ENCODE results near the gene KCNN3. TPM values are rescaled to one million over a fixed set of nuclear protein-coding genes. Genes with fewer than 3 reads are reported as not detected.
"Not testable (repeated sequence)": the region's sequence is repeated elsewhere in the genome, so short reads cannot be mapped to it uniquely, and the experiment has no call there.

KCNN3 gene
- total RNA-seq, 1 donor from 2014 or later, result 4.0 TPM

DNA sequence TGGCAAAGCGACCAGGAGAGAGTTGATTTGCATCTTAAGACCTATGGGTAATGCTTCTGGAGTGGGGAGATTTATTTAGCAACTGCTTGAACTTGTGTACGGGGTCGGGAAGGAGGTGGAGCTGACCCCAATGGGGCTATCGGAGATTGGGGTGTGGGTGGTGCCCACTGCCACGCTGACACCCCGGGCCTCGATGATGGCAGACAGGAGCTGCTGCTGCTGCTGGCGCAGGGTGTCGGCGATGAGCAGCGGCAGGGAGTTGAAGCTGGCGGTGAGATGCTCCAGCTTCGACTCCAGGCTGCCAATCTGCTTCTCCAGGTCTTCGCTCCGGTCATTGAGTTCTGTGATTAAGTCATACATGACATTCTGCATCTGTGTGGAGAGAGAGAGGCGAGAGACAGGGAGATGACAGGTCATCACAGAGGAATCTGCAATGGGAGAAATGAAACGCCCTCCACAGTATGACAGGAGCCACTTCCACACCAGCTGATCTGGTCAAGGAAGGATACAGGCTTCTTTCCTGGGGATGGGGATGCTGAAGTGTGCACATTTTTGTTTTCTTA, 162.1 kb downstream of the KCNN3 start:
- peak; percentile 61 for ATAC-seq
- DNase-seq, result no peak
- intact Hi-C loops (cut with micrococcal nuclease), result no loop called here

GRCh38 chr1:154706851-154707250, 163.2 kb downstream of the KCNN3 start:
- peak; percentile 62 for ATAC-seq
- no peak for DNase-seq
- intact Hi-C loops (cut with micrococcal nuclease), result no loop called here

DNA sequence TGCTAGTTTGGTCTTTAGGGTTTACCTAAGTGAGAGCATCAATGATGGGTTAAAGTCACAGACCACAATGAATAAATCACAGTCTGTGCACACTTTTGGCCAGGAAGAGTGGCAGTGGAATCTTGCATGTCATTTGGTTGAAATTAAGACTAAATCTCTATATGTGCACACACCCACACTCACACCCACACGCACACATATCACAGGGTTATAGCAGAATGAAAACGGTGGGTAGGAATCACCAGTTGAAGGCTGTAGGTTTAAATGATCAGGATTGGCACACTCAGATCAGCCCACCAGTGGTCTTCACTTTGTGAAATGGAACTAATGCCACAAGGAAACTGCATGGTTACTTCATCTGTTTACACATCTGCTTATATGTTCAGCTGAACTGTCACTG, 164.5 kb downstream of the KCNN3 start:
- no peak for ATAC-seq
- intact Hi-C loops (cut with micrococcal nuclease), result no loop called here
- DNase-seq, result no peak

DNA sequence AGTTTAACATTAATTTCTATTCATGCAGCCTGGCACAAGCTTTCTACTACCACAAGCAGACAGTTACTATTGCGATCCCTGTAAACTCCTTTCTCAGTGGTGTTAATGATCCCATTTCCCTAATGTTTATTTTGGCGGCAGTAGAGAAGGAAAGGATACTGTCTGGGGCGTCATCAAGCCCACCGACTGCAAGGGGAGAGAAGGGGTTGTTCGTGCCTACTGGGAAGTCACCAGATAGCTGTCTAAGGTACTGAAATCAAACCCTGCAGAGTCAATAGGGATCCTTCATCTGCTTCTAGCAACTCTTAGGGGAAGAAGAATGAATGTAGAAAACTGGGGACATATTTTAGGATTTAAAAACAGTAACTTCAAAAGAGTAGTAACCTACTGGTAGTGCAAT, 166.9 kb downstream of the KCNN3 start:
- ATAC-seq, result no peak
- no peak for DNase-seq
- intact Hi-C loops (cut with micrococcal nuclease), result no loop called here

DNA sequence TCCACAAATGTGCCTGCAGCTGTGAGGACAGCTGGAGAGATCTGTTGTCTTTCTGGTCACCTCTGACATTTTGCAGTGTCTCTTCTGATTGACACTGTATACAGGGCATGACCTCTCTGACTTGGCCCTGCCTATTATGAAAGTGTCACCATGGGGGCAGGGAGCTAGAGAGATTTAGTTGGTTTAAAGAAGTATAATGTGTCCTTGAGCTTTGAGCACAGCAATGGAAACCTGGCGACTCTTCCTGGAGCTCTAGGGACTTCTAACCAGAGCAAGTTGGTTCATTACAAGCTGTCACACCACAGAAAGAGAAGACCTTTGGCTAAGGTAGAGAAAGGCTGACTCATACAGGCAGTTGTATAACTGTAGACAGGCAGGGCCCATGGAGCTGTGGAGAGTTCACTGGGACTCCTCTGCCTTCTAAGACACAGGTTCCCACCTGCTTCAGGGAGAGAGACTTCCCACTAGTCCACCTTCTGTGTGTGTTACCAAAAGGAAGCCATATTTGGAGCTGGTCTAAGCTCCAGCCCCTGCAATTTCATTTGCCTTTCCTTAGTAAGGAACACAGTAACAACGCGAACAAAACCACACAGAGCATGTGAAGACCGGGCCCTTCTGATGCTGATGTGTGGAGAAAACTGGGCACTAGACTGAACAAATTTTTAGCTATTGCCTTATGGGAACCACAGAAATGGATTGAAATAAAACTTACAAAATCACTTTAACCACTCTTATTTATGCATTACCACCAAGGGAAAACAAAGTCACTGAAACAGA, 171.6 kb downstream of the KCNN3 start:
- peak; percentile 42 for ATAC-seq
- DNase-seq, result no peak
- intact Hi-C loops (cut with micrococcal nuclease), result no loop called here

DNA sequence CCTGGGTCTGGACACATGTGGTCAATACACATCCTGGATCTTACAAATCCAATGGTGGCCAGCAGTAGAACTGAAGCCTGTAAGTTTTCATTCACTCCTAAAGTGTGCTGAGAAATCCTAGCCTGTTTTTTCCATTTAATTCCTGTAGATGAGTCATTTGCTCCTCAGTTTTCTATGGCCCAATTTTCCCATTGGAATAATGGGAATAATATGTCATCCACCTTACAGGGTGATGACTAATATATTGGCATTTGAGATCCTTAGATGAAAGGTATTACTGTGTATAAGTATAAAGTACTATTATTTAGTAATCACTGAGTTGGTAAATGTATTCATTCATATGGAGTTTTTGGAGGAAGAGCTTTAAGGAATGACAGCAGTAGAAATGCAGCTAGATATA, 172.4 kb downstream of the KCNN3 start:
- intact Hi-C loops (cut with micrococcal nuclease), result no loop called here
- DNase-seq (no peak), ATAC-seq (no peak)

DNA sequence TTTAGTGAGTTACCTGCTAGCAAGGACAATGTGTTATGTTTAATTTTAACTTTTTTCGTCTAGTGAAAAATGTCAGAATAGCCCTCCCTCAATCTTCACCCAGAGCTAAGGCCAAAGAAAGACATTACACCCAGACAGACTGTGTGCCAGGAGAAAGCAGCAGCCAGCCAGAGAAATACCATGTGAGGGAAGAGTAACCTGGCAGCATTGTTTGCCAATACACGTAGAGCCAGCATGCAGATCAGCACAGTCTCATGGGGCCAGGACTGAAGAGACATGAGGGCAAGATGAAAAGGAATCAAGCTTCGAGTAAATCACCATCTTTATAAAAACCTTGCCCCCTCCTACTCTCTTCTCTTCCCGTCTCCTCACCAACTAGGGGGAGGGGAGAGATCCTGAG, 173.6 kb downstream of the KCNN3 start:
- ATAC-seq (peak; percentile 95), DNase-seq (no peak)
- intact Hi-C loops (cut with micrococcal nuclease), result no loop called here

DNA sequence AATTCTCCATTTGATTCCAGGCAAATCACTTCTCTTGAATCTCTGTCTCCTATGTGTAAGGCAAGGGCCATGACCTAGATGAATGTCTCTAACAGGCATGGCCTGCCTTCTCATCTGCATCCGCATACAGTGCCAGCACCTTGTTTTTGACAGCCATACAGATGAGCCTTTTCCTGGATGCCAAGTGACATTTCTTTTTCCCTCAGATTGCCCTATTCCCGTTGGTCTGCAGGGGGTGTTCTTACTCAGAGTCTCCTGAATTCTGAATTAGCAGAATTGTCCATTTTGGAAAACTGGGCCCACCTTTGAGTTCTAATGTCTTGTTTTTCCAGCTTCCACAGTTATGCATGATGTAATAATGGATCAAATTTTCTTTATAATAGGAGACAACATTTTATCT, 174.1 kb downstream of the KCNN3 start:
- ATAC-seq, result peak; percentile 31
- intact Hi-C loops (cut with micrococcal nuclease), result no loop called here
- DNase-seq, result no peak

- ATAC-seq (no peak), DNase-seq (no peak)
- intact Hi-C loops (cut with micrococcal nuclease), result no loop called here
Measured at GRCh38 chr1:154694995-154695394, 175.1 kb downstream of the KCNN3 start.

DNA sequence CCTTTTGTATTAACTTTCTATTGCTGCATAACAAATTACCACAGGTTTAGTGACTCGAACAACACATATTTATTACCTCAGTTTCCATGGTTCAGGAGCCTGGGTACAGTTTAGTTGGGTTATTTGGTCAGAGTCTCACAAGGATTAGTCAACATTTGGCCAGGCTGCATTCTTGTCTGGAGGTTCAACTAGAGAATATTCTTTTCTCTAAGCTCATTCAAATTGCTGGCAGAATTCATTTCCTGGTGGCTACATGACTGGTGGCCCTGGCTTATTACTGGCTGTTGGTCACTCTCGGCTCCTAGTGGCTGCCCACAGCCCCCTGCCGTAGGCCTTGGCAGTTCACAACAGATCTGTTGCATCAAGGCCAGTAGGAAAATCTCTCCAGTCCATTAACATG, 181.0 kb downstream of the KCNN3 start:
- no peak for ATAC-seq
- no peak for DNase-seq
- intact Hi-C loops (cut with micrococcal nuclease), result no loop called here

GRCh38 chr1:154686507-154686906, 183.6 kb downstream of the KCNN3 start:
- ATAC-seq (no peak), DNase-seq (no peak)
- intact Hi-C loops (cut with micrococcal nuclease), result no loop called here

DNA sequence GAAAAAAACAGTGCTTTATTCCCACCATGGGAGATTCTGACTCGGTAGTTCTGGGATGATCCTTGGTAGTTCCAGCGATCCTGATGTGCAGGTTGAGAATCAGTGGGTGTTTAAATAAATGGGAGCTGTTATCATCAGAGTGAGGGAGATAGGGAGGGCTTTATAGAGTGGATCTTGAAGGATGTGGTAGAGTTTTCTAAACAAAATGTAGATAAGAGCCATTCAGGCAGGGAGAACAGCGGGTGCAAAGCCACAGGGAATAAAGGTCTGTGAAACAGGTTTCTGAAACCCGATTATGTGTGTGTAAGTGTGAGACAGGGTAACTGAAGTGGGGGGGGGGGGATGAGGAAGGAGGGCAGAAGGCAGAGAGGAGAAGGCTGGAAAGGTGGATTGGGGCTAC, 186.3 kb downstream of the KCNN3 start:
- no peak for ATAC-seq

GRCh38 chr1:154682254-154682653, 187.8 kb downstream of the KCNN3 start:
- ATAC-seq (no peak), DNase-seq (no peak)
- intact Hi-C loops (cut with micrococcal nuclease), result no loop called here

More for the DNA sequence above, 186.3 kb downstream of the KCNN3 start:
- intact Hi-C loops (cut with micrococcal nuclease), result no loop called here
- DNase-seq, result no peak

DNA sequence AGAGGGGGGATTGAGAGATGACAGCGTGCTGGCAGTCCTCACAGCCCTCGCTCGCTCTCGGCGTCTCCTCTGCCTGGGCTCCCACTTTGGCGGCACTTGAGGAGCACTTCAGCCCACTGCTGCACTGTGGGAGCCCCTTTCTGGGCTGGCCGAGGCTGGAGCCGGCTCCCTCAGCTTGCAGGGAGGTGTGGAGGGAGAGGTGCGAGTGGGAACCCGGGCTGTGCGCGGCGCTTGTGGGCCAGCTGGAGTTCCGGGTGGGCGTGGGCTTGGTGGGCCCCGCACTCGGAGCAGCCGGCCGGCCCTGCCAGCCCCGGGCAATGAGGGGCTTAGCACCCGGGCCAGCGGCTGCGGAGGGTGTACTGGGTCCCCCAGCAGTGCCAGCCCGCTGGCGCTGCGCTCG, 192.2 kb downstream of the KCNN3 start:
- intact Hi-C loops (cut with micrococcal nuclease); ATAC-seq; DNase-seq: not testable (repeated sequence)

GRCh38 chr1:154676847-154677246, 193.2 kb downstream of the KCNN3 start:
- ATAC-seq; DNase-seq; intact Hi-C loops (cut with micrococcal nuclease): not testable (repeated sequence)

DNA sequence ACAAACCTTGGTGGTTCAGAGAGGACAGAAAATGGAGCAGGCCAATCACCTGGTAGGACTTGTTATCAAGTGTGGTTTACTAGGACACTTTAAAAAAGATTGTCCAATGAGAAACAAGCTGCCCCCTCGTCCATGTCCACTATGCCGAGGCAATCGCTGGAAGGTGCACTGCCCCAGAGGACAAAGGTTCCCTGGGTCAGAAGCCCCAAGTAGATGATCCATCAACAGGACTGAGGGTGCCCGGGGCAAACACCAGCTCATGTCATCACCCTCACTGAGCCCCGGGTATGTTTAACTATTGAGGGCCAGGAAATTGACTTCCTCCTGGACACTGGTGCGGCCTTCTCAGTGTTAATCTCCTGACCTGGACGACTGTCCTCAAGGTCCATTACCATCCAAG, 195.6 kb downstream of the KCNN3 start:
- ATAC-seq; intact Hi-C loops (cut with micrococcal nuclease); DNase-seq: not testable (repeated sequence)

DNA sequence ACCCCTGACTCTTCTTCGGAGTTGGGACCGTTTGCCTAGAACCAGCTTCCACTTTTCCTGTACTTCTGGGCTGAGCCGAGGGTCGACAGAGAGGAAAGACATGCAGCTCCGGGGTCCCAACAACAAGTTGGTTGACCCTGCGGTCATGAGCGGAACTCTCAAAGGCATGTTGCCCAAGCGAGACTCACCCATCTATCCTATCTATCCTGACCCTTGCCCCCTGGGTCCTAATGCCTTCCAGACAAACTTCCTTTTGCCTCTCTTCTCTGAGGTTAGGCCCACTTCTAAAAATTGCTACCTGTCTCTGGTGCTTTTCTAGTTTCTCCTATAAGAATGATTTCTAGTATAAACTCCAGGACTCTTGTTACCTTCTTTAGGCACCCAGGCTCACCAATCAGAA, 197.8 kb downstream of the KCNN3 start:
- ATAC-seq; DNase-seq; intact Hi-C loops (cut with micrococcal nuclease): not testable (repeated sequence)

GRCh38 chr1:154671412-154671811, 198.7 kb downstream of the KCNN3 start:
- intact Hi-C loops (cut with micrococcal nuclease); DNase-seq: not testable (repeated sequence)

GRCh38 chr1:154670310-154671270, 199.5 kb downstream of the KCNN3 start:
- ATAC-seq; intact Hi-C loops (cut with micrococcal nuclease): not testable (repeated sequence)

More at GRCh38 chr1:154671412-154671811, 198.7 kb downstream of the KCNN3 start:
- ATAC-seq, result not testable (repeated sequence)

More at GRCh38 chr1:154670310-154671270, 199.5 kb downstream of the KCNN3 start:
- not testable (repeated sequence) for DNase-seq
